ENCODE results near the gene ESRRG.

ESRRG gene

GRCh38 chr1:216682752-216683151, 40.5 kb downstream of the ESRRG start:
- Histone ChIP-seq H3F3A (ENCODE audit: insufficient read depth, low read length) (no peaks in the 10 kb centered on the region), H3K4me2 (ENCODE audit: low read depth, low read length) (no peak overlapping the region), H3K9ac (ENCODE audit: low read length) (no peak overlapping the region), H3K4me1 (ENCODE audit: low read length) (no peaks in the 10 kb centered on the region), H3K79me2 (ENCODE audit: low read length) (no peaks in the 10 kb centered on the region), H3K27ac (ENCODE audit: low read length) (no peak overlapping the region), H2AFZ (ENCODE audit: low read length) (no peak overlapping the region), H3K9me2 (replicated peaks; ENCODE audit: insufficient read depth, low read length) (no peaks in the 10 kb centered on the region), H3K36me3 (replicated peaks; ENCODE audit: insufficient read depth, low read length) (no peaks in the 10 kb centered on the region), H3K9me3 (replicated peaks; ENCODE audit: insufficient read depth, low read length) (no peaks in the 10 kb centered on the region), H3K27me3 (replicated peaks; ENCODE audit: insufficient read depth, low read length) (no peaks in the 10 kb centered on the region), H3K4me3 (ENCODE audit: low read length) (no peak overlapping the region), H4K20me1 (ENCODE audit: insufficient read depth, low read length) (no peaks in the 10 kb centered on the region)
- DNase-seq, result no peak
- TF ChIP-seq CTCF (IDR thresholded peaks at IDR 0.05; ENCODE audit: low read length) (no peak), EZH2 (optimal IDR thresholded peaks at IDR 0.05; ENCODE audit: low read depth, low read length) (no peak), EZH2phosphoT487 (IDR thresholded peaks at IDR 0.05; ENCODE audit: low read length) (no peak)

- H4K20me1 ChIP-seq (ENCODE audit: insufficient read depth, low read length), result no peaks in the 10 kb centered on the region
- H2AFZ ChIP-seq (ENCODE audit: low read length), result no peak overlapping the region
- no peaks in the 10 kb centered on the region for H3K9me2 ChIP-seq (replicated peaks; ENCODE audit: insufficient read depth, low read length)
- no peaks in the 10 kb centered on the region for H3K4me1 ChIP-seq (ENCODE audit: low read length)
- no peaks in the 10 kb centered on the region for H3K27me3 ChIP-seq (replicated peaks; ENCODE audit: insufficient read depth, low read length)
- H3F3A ChIP-seq (ENCODE audit: insufficient read depth, low read length), result no peaks in the 10 kb centered on the region
- H3K4me3 ChIP-seq (ENCODE audit: low read length), result no peak overlapping the region
- H3K9ac ChIP-seq (ENCODE audit: low read length), result no peak overlapping the region
- no peaks in the 10 kb centered on the region for H3K9me3 ChIP-seq (replicated peaks; ENCODE audit: insufficient read depth, low read length)
- no peaks in the 10 kb centered on the region for H3K79me2 ChIP-seq (ENCODE audit: low read length)
- no peak overlapping the region for H3K4me2 ChIP-seq (ENCODE audit: low read depth, low read length)
- no peaks in the 10 kb centered on the region for H3K36me3 ChIP-seq (replicated peaks; ENCODE audit: insufficient read depth, low read length)
- H3K27ac ChIP-seq (ENCODE audit: low read length), result no peak overlapping the region
- TF ChIP-seq EZH2 (optimal IDR thresholded peaks at IDR 0.05; ENCODE audit: low read depth, low read length), result no peak
- no peak for TF ChIP-seq EZH2phosphoT487 (IDR thresholded peaks at IDR 0.05; ENCODE audit: low read length)
- no peak for DNase-seq
Observed at GRCh38 chr1:216679108-216679507, 44.1 kb downstream of the ESRRG start.

- no peaks in the 10 kb centered on the region for H3K79me2 ChIP-seq (ENCODE audit: low read length)
- no peaks in the 10 kb centered on the region for H3K36me3 ChIP-seq (replicated peaks; ENCODE audit: insufficient read depth, low read length)
- no peak overlapping the region for H3K4me2 ChIP-seq (ENCODE audit: low read depth, low read length)
- no peaks in the 10 kb centered on the region for H3F3A ChIP-seq (ENCODE audit: insufficient read depth, low read length)
- TF ChIP-seq EZH2 (optimal IDR thresholded peaks at IDR 0.05; ENCODE audit: low read depth, low read length) (no peak), CTCF (IDR thresholded peaks at IDR 0.05; ENCODE audit: low read length) (no peak), EZH2phosphoT487 (IDR thresholded peaks at IDR 0.05; ENCODE audit: low read length) (no peak)
- no peak overlapping the region for H3K9ac ChIP-seq (ENCODE audit: low read length)
- H3K4me1 ChIP-seq (ENCODE audit: low read length), result no peaks in the 10 kb centered on the region
- no peaks in the 10 kb centered on the region for H3K27me3 ChIP-seq (replicated peaks; ENCODE audit: insufficient read depth, low read length)
- H4K20me1 ChIP-seq (ENCODE audit: insufficient read depth, low read length), result no peaks in the 10 kb centered on the region
- H3K4me3 ChIP-seq (ENCODE audit: low read length), result no peak overlapping the region
- no peak for DNase-seq
- no peak overlapping the region for H2AFZ ChIP-seq (ENCODE audit: low read length)
- H3K9me3 ChIP-seq (replicated peaks; ENCODE audit: insufficient read depth, low read length), result no peaks in the 10 kb centered on the region
- H3K27ac ChIP-seq (ENCODE audit: low read length), result no peak overlapping the region
- H3K9me2 ChIP-seq (replicated peaks; ENCODE audit: insufficient read depth, low read length), result no peaks in the 10 kb centered on the region
Observed at GRCh38 chr1:216670118-216670883, 52.9 kb downstream of the ESRRG start.

GRCh38 chr1:216666441-216666840, 56.8 kb downstream of the ESRRG start:
- no peaks in the 10 kb centered on the region for H3K36me3 ChIP-seq (replicated peaks; ENCODE audit: insufficient read depth, low read length)
- no peak overlapping the region for H3K4me3 ChIP-seq (ENCODE audit: low read length)
- no peaks in the 10 kb centered on the region for H3F3A ChIP-seq (ENCODE audit: insufficient read depth, low read length)
- H3K9ac ChIP-seq (ENCODE audit: low read length), result no peak overlapping the region
- H3K9me3 ChIP-seq (replicated peaks; ENCODE audit: insufficient read depth, low read length), result no peaks in the 10 kb centered on the region
- no peaks in the 10 kb centered on the region for H3K9me2 ChIP-seq (replicated peaks; ENCODE audit: insufficient read depth, low read length)
- no peaks in the 10 kb centered on the region for H4K20me1 ChIP-seq (ENCODE audit: insufficient read depth, low read length)
- H3K27me3 ChIP-seq (replicated peaks; ENCODE audit: insufficient read depth, low read length), result no peaks in the 10 kb centered on the region
- H3K79me2 ChIP-seq (ENCODE audit: low read length), result no peaks in the 10 kb centered on the region
- TF ChIP-seq EZH2phosphoT487 (IDR thresholded peaks at IDR 0.05; ENCODE audit: low read length) (no peak), CTCF (IDR thresholded peaks at IDR 0.05; ENCODE audit: low read length) (no peak), EZH2 (optimal IDR thresholded peaks at IDR 0.05; ENCODE audit: low read depth, low read length) (no peak)
- DNase-seq, result no peak
- H2AFZ ChIP-seq (ENCODE audit: low read length), result no peak overlapping the region
- no peak overlapping the region for H3K4me2 ChIP-seq (ENCODE audit: low read depth, low read length)
- no peaks in the 10 kb centered on the region for H3K4me1 ChIP-seq (ENCODE audit: low read length)
- H3K27ac ChIP-seq (ENCODE audit: low read length), result no peak overlapping the region

Measured in MM.1S (cell line).